Gastrocnemius medialis (tissue), 4 donors: Measurements from ENCODE around the gene EIPR1. TPM values are rescaled to one million over a fixed set of nuclear protein-coding genes. Genes with fewer than 3 reads are reported as not detected.

ENCODE experiments used
- ATAC-seq, 2 donors: fragments of 150-250 bp; one replicate each; pipeline ENCODE4 v1.9.1; 2016
- DNase-seq, 2 donors: peaks; one replicate each; pipeline ENCODE4 v3.0.0-alpha.2; 2019
- H3K27ac ChIP-seq, 4 donors: fragments of 200-600 bp; sonication (generic); 1 replicate in 1 of 4; 2 replicates in 3 of 4; pipeline ENCODE4 v1.5.1; 2016 to 2018; ENCODE audit warnings: mild to moderate bottlenecking in 2 of 4, moderate library complexity in 1 of 4
- H3K27me3 ChIP-seq, 3 donors: fragments of 200-600 bp; sonication (generic) in 2 of 3; 1 replicate in 1 of 3; 2 replicates in 2 of 3; pipeline versions ENCODE4 v1.5.1 to v1.6.0; 2016 to 2019; ENCODE audit warnings: mild to moderate bottlenecking in 1 of 3, moderate library complexity in 1 of 3
- H3K36me3 ChIP-seq, 2 donors: fragments of 200-600 bp; sonication (generic) in 1 of 2; one replicate each; pipeline ENCODE4 v1.5.1; 2017 to 2018
- H3K4me1 ChIP-seq, 2 donors: fragments of 200-600 bp; sonication (generic) in 1 of 2; one replicate each; pipeline ENCODE4 v1.5.1; 2016 to 2017; ENCODE audit warnings: mild to moderate bottlenecking in 2 of 2
- H3K4me3 ChIP-seq, 4 donors: fragments of 200-600 bp; sonication (generic) in 3 of 4; 1 replicate in 1 of 4; 2 replicates in 3 of 4; pipeline ENCODE4 v1.5.1; 2016 to 2019; ENCODE audit warnings: mild to moderate bottlenecking in 2 of 4
- H3K9me3 ChIP-seq, 3 donors: fragments of 200-600 bp; sonication (generic) in 2 of 3; 1 replicate in 1 of 3; 2 replicates in 2 of 3; pipeline ENCODE4 v1.5.1; 2016 to 2019
- CTCF ChIP-seq, 5 experiments: fragments of 450-650 bp in 3 of 5; fragments of 200-600 bp in 2 of 5; sonication (generic) in 2 of 5; IDR thresholded peaks in 4 of 5; conservative IDR thresholded peaks in 1 of 5; 1 replicate in 4 of 5; 2 replicates in 1 of 5; pipeline ENCODE4 v1.5.1; 2016 to 2019; ENCODE audit warnings: antibody characterized with exemption in 5 of 5, mild to moderate bottlenecking in 3 of 5, moderate library complexity in 3 of 5
- POLR2A ChIP-seq, 2 donors: fragments of 450-650 bp; IDR thresholded peaks; one replicate each; pipeline ENCODE4 v1.6.1; 2017; ENCODE audit warnings: antibody characterized with exemption in 2 of 2, mild to moderate bottlenecking in 2 of 2, moderate library complexity in 2 of 2
- in situ Hi-C, 4 donors: fragments of 200-750 bp; cut with MboI; loops; one replicate each; pipeline versions ENCODE4 v1.15.0 to v1.8.0; 2017; ENCODE audit warnings: low sequenced_read_pairs in 4 of 4
- intact Hi-C: fragments of 100-400 bp; cut with DNase I; formaldehyde crosslinking; loops from one replicate; pipeline ENCODE4 v1.15.1; 2023; ENCODE audit warnings: low total_unique reads
- total RNA-seq, 4 donors: library from RNA; depleted of rRNA; stranded (reverse); fragments of >200 nt; gene quantifications; one replicate each; pipeline versions ENCODE4 v1.1.0 to v1.2.3, GENCODE V29; 2016

Gene EIPR1
- total RNA-seq, 4 donors from 2014 or later = 23.2 to 30.5 (median 24.4) TPM

GRCh38 chr2:3324036-3324386, 53.6 kb downstream of the EIPR1 start:
- DNase-seq (no peak), ATAC-seq (no peak)
- intact Hi-C loops = no loop called here
- Histone ChIP-seq H3K4me3 (no peak overlapping the region), H3K27me3 (no peaks in the 10 kb centered on the region), H3K36me3 (no peaks in the 10 kb centered on the region), H3K27ac (no peak overlapping the region), H3K4me1 (no peaks in the 10 kb centered on the region), H3K9me3 (no peaks in the 10 kb centered on the region)
- no peak for TF ChIP-seq CTCF (IDR thresholded peaks at IDR 0.05 in 4 of 5, conservative IDR thresholded peaks at IDR 0.05 in 1 of 5)
- TF ChIP-seq POLR2A (IDR thresholded peaks at IDR 0.05) = no peak
- in situ Hi-C loops = no loop called here

- no peaks in the 10 kb centered on the region for H3K9me3 ChIP-seq
- H3K4me1 ChIP-seq = no peaks in the 10 kb centered on the region
- no peaks in the 10 kb centered on the region for H3K36me3 ChIP-seq
- no peak overlapping the region for H3K4me3 ChIP-seq
- H3K27ac ChIP-seq = no peak overlapping the region
- ATAC-seq = no peak
- in situ Hi-C loops = no loop called here
- no peak for DNase-seq
- no peaks in the 10 kb centered on the region for H3K27me3 ChIP-seq
- intact Hi-C loops = no loop called here
- TF ChIP-seq POLR2A (IDR thresholded peaks at IDR 0.05) = no peak
- TF ChIP-seq CTCF (IDR thresholded peaks at IDR 0.05 in 4 of 5, conservative IDR thresholded peaks at IDR 0.05 in 1 of 5) = no peak
Observed at GRCh38 chr2:3323360-3324035, 54.1 kb downstream of the EIPR1 start.

GRCh38 chr2:3322311-3322970, 55.2 kb downstream of the EIPR1 start:
- ATAC-seq = no peak
- TF ChIP-seq CTCF (IDR thresholded peaks at IDR 0.05 in 4 of 5, conservative IDR thresholded peaks at IDR 0.05 in 1 of 5) = no peak
- no peak for TF ChIP-seq POLR2A (IDR thresholded peaks at IDR 0.05)
- H3K9me3 ChIP-seq = no peaks in the 10 kb centered on the region

GRCh38 chr2:3321825-3322224, 55.8 kb downstream of the EIPR1 start:
- intact Hi-C loops (no loop called here), in situ Hi-C loops (no loop called here)
- Histone ChIP-seq H3K27ac (no peak overlapping the region), H3K9me3 (no peaks in the 10 kb centered on the region), H3K27me3 (no peaks in the 10 kb centered on the region), H3K4me1 (no peaks in the 10 kb centered on the region), H3K36me3 (no peaks in the 10 kb centered on the region), H3K4me3 (no peak overlapping the region)
- DNase-seq (no peak), ATAC-seq (no peak)
- TF ChIP-seq CTCF (IDR thresholded peaks at IDR 0.05 in 4 of 5, conservative IDR thresholded peaks at IDR 0.05 in 1 of 5) (no peak), POLR2A (IDR thresholded peaks at IDR 0.05) (no peak)

More at GRCh38 chr2:3322311-3322970, 55.2 kb downstream of the EIPR1 start:
- Histone ChIP-seq H3K27me3 (no peaks in the 10 kb centered on the region), H3K4me1 (no peaks in the 10 kb centered on the region), H3K36me3 (no peaks in the 10 kb centered on the region), H3K27ac (no peak overlapping the region), H3K4me3 (no peak overlapping the region)
- DNase-seq = no peak
- intact Hi-C loops (no loop called here), in situ Hi-C loops (no loop called here)
